ENCODE measurements around the gene RDH16.

DNA sequence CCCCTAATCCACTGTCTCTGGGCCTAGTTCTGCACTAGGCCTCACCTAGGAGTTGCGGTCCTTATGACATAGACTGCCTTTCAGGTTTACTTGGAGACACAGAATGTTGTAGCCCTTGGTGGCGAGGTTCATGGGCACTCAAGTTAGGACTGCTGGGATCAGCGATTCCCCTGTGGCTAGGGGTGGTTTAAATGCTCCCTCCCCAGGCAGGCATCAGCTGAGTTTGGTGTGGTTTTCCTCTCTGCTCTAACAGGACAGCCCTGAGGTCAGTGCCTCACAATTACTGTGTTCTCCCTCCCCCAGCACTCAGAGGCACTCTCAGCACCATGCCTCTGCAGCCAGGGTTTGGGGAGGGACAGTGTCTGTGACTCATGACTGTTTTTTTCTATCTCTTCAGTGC, 22.2 kb upstream of the RDH16 start:
- TF ChIP-seq, protein P1, sequence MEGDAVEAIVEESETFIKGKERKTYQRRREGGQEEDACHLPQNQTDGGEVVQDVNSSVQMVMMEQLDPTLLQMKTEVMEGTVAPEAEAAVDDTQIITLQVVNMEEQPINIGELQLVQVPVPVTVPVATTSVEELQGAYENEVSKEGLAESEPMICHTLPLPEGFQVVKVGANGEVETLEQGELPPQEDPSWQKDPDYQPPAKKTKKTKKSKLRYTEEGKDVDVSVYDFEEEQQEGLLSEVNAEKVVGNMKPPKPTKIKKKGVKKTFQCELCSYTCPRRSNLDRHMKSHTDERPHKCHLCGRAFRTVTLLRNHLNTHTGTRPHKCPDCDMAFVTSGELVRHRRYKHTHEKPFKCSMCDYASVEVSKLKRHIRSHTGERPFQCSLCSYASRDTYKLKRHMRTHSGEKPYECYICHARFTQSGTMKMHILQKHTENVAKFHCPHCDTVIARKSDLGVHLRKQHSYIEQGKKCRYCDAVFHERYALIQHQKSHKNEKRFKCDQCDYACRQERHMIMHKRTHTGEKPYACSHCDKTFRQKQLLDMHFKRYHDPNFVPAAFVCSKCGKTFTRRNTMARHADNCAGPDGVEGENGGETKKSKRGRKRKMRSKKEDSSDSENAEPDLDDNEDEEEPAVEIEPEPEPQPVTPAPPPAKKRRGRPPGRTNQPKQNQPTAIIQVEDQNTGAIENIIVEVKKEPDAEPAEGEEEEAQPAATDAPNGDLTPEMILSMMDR (IDR thresholded peaks at IDR 0.05), result no peak
- TF ChIP-seq EZH2 (IDR thresholded peaks at IDR 0.05; ENCODE audit: borderline replicate concordance, insufficient read depth, low read depth, low read length, poor library complexity, severe bottlenecking), result no peak

All from B cell (primary cell).